22Rv1 (cell line): ENCODE data around the gene CDC42BPG.

Experiments used
- H3K27ac ChIP-seq: fragments of 450-650 bp; 2 replicates; pipeline ENCODE4 v1.5.1; 2017
- CTCF ChIP-seq: fragments of 450-650 bp; IDR thresholded peaks from 2 replicates; pipeline ENCODE4 v1.5.1; 2017; ENCODE audit warnings: mild to moderate bottlenecking
- ZFX ChIP-seq: fragments of 450-650 bp; IDR thresholded peaks from 2 replicates; pipeline ENCODE4 v1.6.1; 2017; ENCODE audit warnings: antibody characterized with exemption, borderline replicate concordance

Gene CDC42BPG

GRCh38 chr11:64791781-64792291, 52.6 kb downstream of the CDC42BPG start:
- no peak overlapping the region for H3K27ac ChIP-seq
- TF ChIP-seq ZFX = no peak
- no peak for TF ChIP-seq CTCF

- TF ChIP-seq CTCF = no peak
- TF ChIP-seq ZFX = no peak
- no peak overlapping the region for H3K27ac ChIP-seq
These were observed 54.0 kb downstream of the CDC42BPG start for GRCh38 chr11:64790205-64791095.

- H3K27ac ChIP-seq = no peak overlapping the region
- TF ChIP-seq CTCF (no peak), ZFX (no peak)
These were observed 54.9 kb downstream of the CDC42BPG start for GRCh38 chr11:64789331-64790204.

GRCh38 chr11:64788321-64789215, 55.9 kb downstream of the CDC42BPG start:
- TF ChIP-seq ZFX (no peak), CTCF (no peak)
- H3K27ac ChIP-seq = no peak overlapping the region

GRCh38 chr11:64787526-64788320, 56.7 kb downstream of the CDC42BPG start:
- TF ChIP-seq CTCF (peak; percentile 88), ZFX (no peak)
- no peak overlapping the region for H3K27ac ChIP-seq

- H3K27ac ChIP-seq = no peak overlapping the region
- no peak for TF ChIP-seq CTCF
- TF ChIP-seq ZFX = no peak
These were observed 58.1 kb downstream of the CDC42BPG start for GRCh38 chr11:64786308-64786707.
